Measurements from ENCODE around the gene CCNB3.

The CCNB3 gene

DNA sequence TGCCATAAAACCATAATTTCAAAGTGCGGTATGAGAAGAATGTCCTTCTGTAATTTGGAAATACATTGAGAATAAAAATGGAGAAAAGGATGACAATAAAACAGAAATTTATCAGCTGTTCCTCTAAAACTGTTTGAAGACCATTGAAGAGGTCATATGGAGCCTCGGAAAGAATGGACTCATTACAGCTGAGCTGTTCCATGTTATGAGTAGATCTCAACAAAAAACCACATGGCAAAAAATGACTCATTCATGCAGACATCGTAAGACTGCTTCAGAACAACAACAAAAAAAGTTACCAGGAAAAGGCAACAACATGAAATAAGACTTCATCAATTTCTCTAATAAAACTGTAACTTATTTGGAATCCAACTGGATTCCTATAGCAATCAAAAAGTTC, 43.4 kb upstream of the CCNB3 start:
- TF ChIP-seq, protein P1, sequence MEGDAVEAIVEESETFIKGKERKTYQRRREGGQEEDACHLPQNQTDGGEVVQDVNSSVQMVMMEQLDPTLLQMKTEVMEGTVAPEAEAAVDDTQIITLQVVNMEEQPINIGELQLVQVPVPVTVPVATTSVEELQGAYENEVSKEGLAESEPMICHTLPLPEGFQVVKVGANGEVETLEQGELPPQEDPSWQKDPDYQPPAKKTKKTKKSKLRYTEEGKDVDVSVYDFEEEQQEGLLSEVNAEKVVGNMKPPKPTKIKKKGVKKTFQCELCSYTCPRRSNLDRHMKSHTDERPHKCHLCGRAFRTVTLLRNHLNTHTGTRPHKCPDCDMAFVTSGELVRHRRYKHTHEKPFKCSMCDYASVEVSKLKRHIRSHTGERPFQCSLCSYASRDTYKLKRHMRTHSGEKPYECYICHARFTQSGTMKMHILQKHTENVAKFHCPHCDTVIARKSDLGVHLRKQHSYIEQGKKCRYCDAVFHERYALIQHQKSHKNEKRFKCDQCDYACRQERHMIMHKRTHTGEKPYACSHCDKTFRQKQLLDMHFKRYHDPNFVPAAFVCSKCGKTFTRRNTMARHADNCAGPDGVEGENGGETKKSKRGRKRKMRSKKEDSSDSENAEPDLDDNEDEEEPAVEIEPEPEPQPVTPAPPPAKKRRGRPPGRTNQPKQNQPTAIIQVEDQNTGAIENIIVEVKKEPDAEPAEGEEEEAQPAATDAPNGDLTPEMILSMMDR (conservative IDR thresholded peaks at IDR 0.05; ENCODE audit: low read length), result no peak
- no peak for TF ChIP-seq EZH2phosphoT487 (IDR thresholded peaks at IDR 0.05; ENCODE audit: borderline replicate concordance)
- Histone ChIP-seq H3K4me2 (ENCODE audit: low read depth, low read length, poor library complexity, severe bottlenecking) (no peak overlapping the region), H3K4me3 (ENCODE audit: low read length, poor library complexity, severe bottlenecking) (no peak overlapping the region), H3K9me2 (replicated peaks; ENCODE audit: low read depth, low read length) (no peaks in the 10 kb centered on the region), H2AFZ (ENCODE audit: low read length) (0 out of 2 replicates have a peak overlapping the region, but pooled peaks have one; percentile 55), H4K20me1 (ENCODE audit: insufficient read depth, low read length, poor library complexity, severe bottlenecking) (no peaks in the 10 kb centered on the region), H3K9me3 (ENCODE audit: insufficient read depth, low read depth, low read length) (no peaks in the 10 kb centered on the region), H3K36me3 (ENCODE audit: insufficient read depth, low read length) (no peaks in the 10 kb centered on the region), H3K79me2 (ENCODE audit: insufficient read depth, low read length) (no peaks in the 10 kb centered on the region), H3K27me3 (ENCODE audit: insufficient read depth, low read length, poor library complexity, severe bottlenecking) (no peaks in the 10 kb centered on the region), H3F3A (ENCODE audit: low read depth) (no peaks in the 10 kb centered on the region), H3K9ac (ENCODE audit: low read depth, low read length, poor library complexity, severe bottlenecking) (no peak overlapping the region), H3K4me1 (ENCODE audit: insufficient read depth, low read length, poor library complexity, severe bottlenecking) (peaks cover 20% of the 10 kb centered on the region)

DNA sequence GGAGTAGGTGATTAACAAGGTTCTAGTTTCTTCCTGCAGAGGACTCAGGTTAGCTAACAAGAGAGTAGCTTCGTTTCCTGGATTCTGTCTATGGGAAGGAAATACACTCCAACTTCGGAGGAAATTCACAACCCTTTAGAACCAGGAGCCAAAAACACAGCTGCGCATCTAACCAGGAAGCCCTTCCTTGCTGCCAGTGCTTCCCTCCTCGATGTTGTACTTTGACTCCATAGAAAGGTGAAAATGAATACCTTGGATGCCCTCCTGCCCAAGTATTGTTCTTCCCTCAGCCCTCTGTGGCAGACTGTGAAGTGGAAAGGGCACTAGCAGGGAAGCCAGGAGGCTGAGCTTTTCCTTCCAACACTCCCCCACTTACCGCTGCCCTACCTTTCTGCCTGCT, 38.8 kb upstream of the CCNB3 start:
- Histone ChIP-seq H3K9ac (ENCODE audit: low read depth, low read length, poor library complexity, severe bottlenecking) (no peak overlapping the region), H3K4me2 (ENCODE audit: low read depth, low read length, poor library complexity, severe bottlenecking) (no peak overlapping the region), H3K36me3 (ENCODE audit: insufficient read depth, low read length) (no peaks in the 10 kb centered on the region), H3K4me3 (ENCODE audit: low read length, poor library complexity, severe bottlenecking) (no peak overlapping the region), H4K20me1 (ENCODE audit: insufficient read depth, low read length, poor library complexity, severe bottlenecking) (no peaks in the 10 kb centered on the region), H3K4me1 (ENCODE audit: insufficient read depth, low read length, poor library complexity, severe bottlenecking) (no peaks in the 10 kb centered on the region), H3K9me3 (ENCODE audit: insufficient read depth, low read depth, low read length) (no peaks in the 10 kb centered on the region), H3K79me2 (ENCODE audit: insufficient read depth, low read length) (no peaks in the 10 kb centered on the region), H3K9me2 (replicated peaks; ENCODE audit: low read depth, low read length) (no peaks in the 10 kb centered on the region), H3K27me3 (ENCODE audit: insufficient read depth, low read length, poor library complexity, severe bottlenecking) (no peaks in the 10 kb centered on the region), H3F3A (ENCODE audit: low read depth) (no peaks in the 10 kb centered on the region), H2AFZ (ENCODE audit: low read length) (no peak overlapping the region)
- TF ChIP-seq, protein P1 (conservative IDR thresholded peaks at IDR 0.05; ENCODE audit: low read length), result no peak
- TF ChIP-seq EZH2phosphoT487 (IDR thresholded peaks at IDR 0.05; ENCODE audit: borderline replicate concordance), result no peak

DNA sequence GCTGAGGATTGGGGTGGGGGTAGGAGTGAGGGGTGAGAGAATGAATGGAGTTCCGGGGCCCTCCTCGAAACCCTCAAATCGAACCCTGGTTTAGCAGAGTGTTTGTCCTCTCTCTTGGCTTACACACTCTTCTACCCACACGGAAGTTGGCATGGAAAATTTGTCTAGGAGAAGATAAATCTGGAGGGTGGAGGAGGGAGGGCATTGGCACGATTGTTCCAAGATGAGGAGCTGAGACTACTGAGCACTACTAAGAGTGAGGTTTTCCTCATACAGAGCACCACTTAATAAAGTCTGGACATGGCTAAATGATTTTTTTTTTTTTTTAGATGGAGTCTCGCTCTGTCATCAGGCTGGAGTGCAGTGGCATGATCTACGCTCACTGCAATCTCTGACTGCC, 37.2 kb upstream of the CCNB3 start:
- Histone ChIP-seq H2AFZ (ENCODE audit: low read length) (no peak overlapping the region), H3K9me2 (replicated peaks; ENCODE audit: low read depth, low read length) (no peaks in the 10 kb centered on the region), H3F3A (ENCODE audit: low read depth) (no peaks in the 10 kb centered on the region), H3K9me3 (ENCODE audit: insufficient read depth, low read depth, low read length) (no peaks in the 10 kb centered on the region), H3K4me1 (ENCODE audit: insufficient read depth, low read length, poor library complexity, severe bottlenecking) (no peaks in the 10 kb centered on the region), H4K20me1 (ENCODE audit: insufficient read depth, low read length, poor library complexity, severe bottlenecking) (no peaks in the 10 kb centered on the region), H3K4me2 (ENCODE audit: low read depth, low read length, poor library complexity, severe bottlenecking) (no peak overlapping the region), H3K79me2 (ENCODE audit: insufficient read depth, low read length) (no peaks in the 10 kb centered on the region), H3K27me3 (ENCODE audit: insufficient read depth, low read length, poor library complexity, severe bottlenecking) (no peaks in the 10 kb centered on the region), H3K4me3 (ENCODE audit: low read length, poor library complexity, severe bottlenecking) (no peak overlapping the region), H3K9ac (ENCODE audit: low read depth, low read length, poor library complexity, severe bottlenecking) (no peak overlapping the region), H3K36me3 (ENCODE audit: insufficient read depth, low read length) (no peaks in the 10 kb centered on the region)
- TF ChIP-seq, protein P1 (conservative IDR thresholded peaks at IDR 0.05; ENCODE audit: low read length), result no peak
- no peak for TF ChIP-seq EZH2phosphoT487 (IDR thresholded peaks at IDR 0.05; ENCODE audit: borderline replicate concordance)
